AML-193 (cell line): ENCODE data around the gene SEMA5B.
A peak's percentile ranks its signal among the peaks of the same experiment; 100 is the strongest.

ENCODE experiments used
- DNase-seq, 2 experiments: peaks; one replicate each; lab custom pipeline; 2025; lab: John Stamatoyannopoulos, UW

The SEMA5B gene

GRCh38 chr3:122969585-122970469 lies 57.7 kb downstream of the SEMA5B start:
- no peak for DNase-seq

- no peak for DNase-seq
Observed at GRCh38 chr3:122967765-122968164, 59.8 kb downstream of the SEMA5B start.

- no peak for DNase-seq
Observed at GRCh38 chr3:122967356-122967755, 60.2 kb downstream of the SEMA5B start.

GRCh38 chr3:122966045-122966444 lies 61.5 kb downstream of the SEMA5B start:
- DNase-seq, result no peak

GRCh38 chr3:122964811-122965210 lies 62.8 kb downstream of the SEMA5B start:
- no peak for DNase-seq

GRCh38 chr3:122962149-122962548 lies 65.4 kb downstream of the SEMA5B start:
- no peak for DNase-seq

GRCh38 chr3:122961146-122961545 lies 66.4 kb downstream of the SEMA5B start:
- no peak for DNase-seq

- DNase-seq, result no peak
Observed at GRCh38 chr3:122960652-122961051, 66.9 kb downstream of the SEMA5B start.

- no peak for DNase-seq
Observed at GRCh38 chr3:122959339-122959738, 68.2 kb downstream of the SEMA5B start.

- no peak for DNase-seq
Observed at GRCh38 chr3:122957707-122958689, 69.6 kb downstream of the SEMA5B start.

- no peak for DNase-seq
Observed at GRCh38 chr3:122956693-122957455, 70.7 kb downstream of the SEMA5B start.

- no peak for DNase-seq
Observed at GRCh38 chr3:122955916-122956692, 71.5 kb downstream of the SEMA5B start.

- DNase-seq, result peak; percentile 64 to 73
Observed at GRCh38 chr3:122952520-122952919, 75.0 kb downstream of the SEMA5B start.

- no peak for DNase-seq
Observed at GRCh38 chr3:122948408-122948807, 79.2 kb downstream of the SEMA5B start.

GRCh38 chr3:122947738-122948137 lies 79.8 kb downstream of the SEMA5B start:
- no peak for DNase-seq

GRCh38 chr3:122947196-122947595 lies 80.4 kb downstream of the SEMA5B start:
- DNase-seq, result no peak

- DNase-seq, result no peak
Observed at GRCh38 chr3:122946185-122946584, 81.4 kb downstream of the SEMA5B start.

- DNase-seq, result no peak
Observed at GRCh38 chr3:122945230-122945629, 82.3 kb downstream of the SEMA5B start.

GRCh38 chr3:122944671-122945161 lies 82.8 kb downstream of the SEMA5B start:
- DNase-seq, result no peak

- no peak for DNase-seq
Observed at GRCh38 chr3:122943828-122944190, 83.8 kb downstream of the SEMA5B start.
